Embryonic facial prominence (tissue), 1 donor: Measurements from ENCODE around the gene HLA-B.

Experiments used
- DNase-seq: peaks from one replicate; pipeline ENCODE4 v3.0.0-alpha.2; 2016; ENCODE audit errors: extremely low spot score

HLA-B gene

DNA sequence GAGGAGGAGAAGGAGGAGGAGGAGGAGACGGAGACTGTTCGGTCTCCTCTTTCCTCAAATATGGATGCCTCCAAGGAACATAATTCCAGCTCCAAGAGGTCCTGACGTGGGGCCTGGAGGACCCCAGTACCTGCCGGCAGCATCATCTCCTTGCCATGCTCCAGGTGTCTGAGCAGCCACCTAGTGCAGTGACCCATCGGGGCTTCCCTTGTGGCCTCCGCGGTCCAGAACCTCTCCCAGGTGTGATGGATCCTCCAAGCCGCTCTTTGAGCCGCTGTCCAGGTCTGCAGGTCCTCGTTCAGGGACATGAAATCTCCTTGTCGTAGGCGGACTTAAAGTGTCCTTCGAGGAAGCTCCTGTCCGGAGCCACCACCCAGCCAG, 49.3 kb downstream of the HLA-B start:
- DNase-seq: no peak

DNA sequence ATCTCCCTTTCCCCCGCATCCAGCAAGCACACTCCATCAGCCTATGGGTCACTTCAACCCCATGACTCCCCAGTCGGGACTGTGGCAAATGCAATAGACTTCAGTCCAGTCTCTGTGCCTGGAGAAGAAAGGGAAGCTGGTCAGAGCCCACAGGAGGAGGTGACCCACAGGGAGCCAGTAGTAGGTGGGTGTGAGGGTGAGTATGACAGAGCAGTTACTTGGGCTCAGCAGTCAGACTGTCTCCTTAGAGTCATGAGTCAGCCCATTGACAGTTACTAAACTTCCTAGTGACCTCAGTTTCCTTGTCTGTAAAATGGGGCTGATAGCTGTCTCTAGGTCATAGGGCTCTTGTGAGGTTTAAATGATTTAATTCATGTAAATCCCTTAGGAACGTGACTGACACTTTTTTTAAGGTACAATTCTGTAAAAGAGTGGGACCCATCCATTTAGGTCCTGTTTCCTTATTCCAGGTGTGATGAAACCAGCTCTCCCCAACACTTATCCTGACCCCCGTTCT, 51.2 kb downstream of the HLA-B start:
- no peak for DNase-seq

DNA sequence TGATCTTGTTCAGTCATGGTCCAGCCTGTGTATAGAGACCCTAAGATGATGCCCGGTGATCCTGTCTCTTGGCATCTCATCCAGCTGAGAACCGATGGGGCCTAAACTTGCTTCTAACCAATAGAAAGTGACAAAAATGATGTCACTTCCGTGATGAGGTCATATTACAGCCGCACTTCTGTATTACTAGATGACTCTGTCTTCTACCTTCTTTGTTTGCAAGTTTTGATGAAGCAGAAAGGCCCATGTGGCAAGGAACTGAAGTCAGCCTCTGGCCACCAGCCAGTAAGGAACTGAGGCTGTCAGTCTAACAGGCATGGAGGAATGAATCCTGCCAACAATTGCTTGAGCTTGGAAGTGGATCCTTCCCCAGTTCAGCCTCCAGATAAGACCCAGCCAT, 52.3 kb downstream of the HLA-B start:
- no peak for DNase-seq
